Measurements from ENCODE around the gene GJC2. TPM values are rescaled to one million over a fixed set of nuclear protein-coding genes. Genes with fewer than 3 reads are reported as not detected.
A peak's percentile ranks its signal among the peaks of the same experiment; 100 is the strongest.

The GJC2 gene
- total and polyA plus RNA-seq, 2 donors (not counting 1 experiment from before 2014, with no cell fraction given) = 0.16 to 0.30 TPM

GRCh38 chr1:228101994-228102790 is 47.5 kb upstream of the GJC2 start:
- TF ChIP-seq EZH2 (IDR thresholded peaks at IDR 0.05; ENCODE audit: borderline replicate concordance, insufficient read depth, low read depth, low read length, poor library complexity, severe bottlenecking) = no peak
- TF ChIP-seq, protein P1, sequence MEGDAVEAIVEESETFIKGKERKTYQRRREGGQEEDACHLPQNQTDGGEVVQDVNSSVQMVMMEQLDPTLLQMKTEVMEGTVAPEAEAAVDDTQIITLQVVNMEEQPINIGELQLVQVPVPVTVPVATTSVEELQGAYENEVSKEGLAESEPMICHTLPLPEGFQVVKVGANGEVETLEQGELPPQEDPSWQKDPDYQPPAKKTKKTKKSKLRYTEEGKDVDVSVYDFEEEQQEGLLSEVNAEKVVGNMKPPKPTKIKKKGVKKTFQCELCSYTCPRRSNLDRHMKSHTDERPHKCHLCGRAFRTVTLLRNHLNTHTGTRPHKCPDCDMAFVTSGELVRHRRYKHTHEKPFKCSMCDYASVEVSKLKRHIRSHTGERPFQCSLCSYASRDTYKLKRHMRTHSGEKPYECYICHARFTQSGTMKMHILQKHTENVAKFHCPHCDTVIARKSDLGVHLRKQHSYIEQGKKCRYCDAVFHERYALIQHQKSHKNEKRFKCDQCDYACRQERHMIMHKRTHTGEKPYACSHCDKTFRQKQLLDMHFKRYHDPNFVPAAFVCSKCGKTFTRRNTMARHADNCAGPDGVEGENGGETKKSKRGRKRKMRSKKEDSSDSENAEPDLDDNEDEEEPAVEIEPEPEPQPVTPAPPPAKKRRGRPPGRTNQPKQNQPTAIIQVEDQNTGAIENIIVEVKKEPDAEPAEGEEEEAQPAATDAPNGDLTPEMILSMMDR (IDR thresholded peaks at IDR 0.05) = peak; percentile 29
- H3K4me1 Mint-ChIP-seq = peaks cover 25% of the 10 kb centered on the region
- H3K27ac Mint-ChIP-seq = peak overlapping the region; percentile 87
- intact Hi-C loops (cut with micrococcal nuclease) = loop anchor here (1.0 to 10.0 kb wide), 3 partner anchors 20 to 1403 kb away; partner anchors contain the start of genes ARF1 and NUP133
- peak overlapping the region; percentile 99 for H3K4me3 Mint-ChIP-seq
- peak; percentile 71 for DNase-seq
- H3K27me3 Mint-ChIP-seq = no peaks in the 10 kb centered on the region
- peak overlapping the region; percentile 91 for H3K4me2 ChIP-seq (replicated peaks; ENCODE audit: low read depth, low read length, poor library complexity, severe bottlenecking)
- H3K9me3 ChIP-seq (ENCODE audit: control extremely low read depth in 1 of 3, control insufficient read depth in 2 of 3, insufficient read depth in 1 of 3, low read length in 2 of 3) = no peaks in the 10 kb centered on the region
- peaks cover 1 to 46% of the 10 kb centered on the region in 2 experiments for H3K36me3 ChIP-seq (replicated peaks in 1 of 2; ENCODE audit: control extremely low read depth in 1 of 2, control insufficient read depth in 1 of 2, extremely low read depth in 1 of 2, insufficient read depth in 2 of 2, low read length in 1 of 2)
- H3K27ac ChIP-seq (ENCODE audit: low read length in 2 of 2) = peak overlapping the region; percentile 41 to 62
- ChIA-PET CTCF (interaction anchor here (0.9 to 1.5 kb wide), 2 partner anchors 29 to 36 kb away, joined by 3 read pairs; no protein-coding TSS in a partner anchor), POLR2A (interaction anchor here (0.8 kb wide), 1 partner anchor 20 kb away, joined by 3 read pairs; the partner anchor contains the start of gene ARF1)
- peak overlapping the region; percentile 96 for H3K9ac ChIP-seq (ENCODE audit: low read length)
- peaks cover 17 to 24% of the 10 kb centered on the region in 2 donors for H3K4me1 ChIP-seq (ENCODE audit: control insufficient read depth in 2 of 2, insufficient read depth in 2 of 2, low read length in 2 of 2)
- no peaks in the 10 kb centered on the region for H3K9me3 Mint-ChIP-seq (ENCODE audit: insufficient read depth)
- WGBS (ENCODE audit: insufficient coverage) = 8% methylated on average over 66 of the region's 73 CpGs
- H3K79me2 ChIP-seq (ENCODE audit: control insufficient read depth, insufficient read depth, low read length) = peaks cover 16% of the 10 kb centered on the region
- H2AFZ ChIP-seq (ENCODE audit: insufficient read depth, low read depth, low read length, poor library complexity, severe bottlenecking) = peak overlapping the region; percentile 99
- peak overlapping the region; percentile 4 to 98 (median 89) for H3K4me3 ChIP-seq (ENCODE audit: control extremely low read depth in 1 of 5, extremely low read depth in 1 of 5, insufficient read depth in 1 of 5, low read depth in 2 of 5, low read length in 4 of 5)
- peak; percentile 42 for ATAC-seq (ENCODE audit: low read depth)
- H3K27me3 ChIP-seq (replicated peaks in 1 of 4; ENCODE audit: control extremely low read depth in 1 of 4, control insufficient read depth in 3 of 4, insufficient read depth in 4 of 4, low read length in 3 of 4) = no peaks in the 10 kb centered on the region
- H4K20me1 ChIP-seq (ENCODE audit: control insufficient read depth, insufficient read depth, low read length, poor library complexity, severe bottlenecking) = peaks cover 49% of the 10 kb centered on the region
